Measurements from ENCODE around the gene TENM4. TPM values are rescaled to one million over a fixed set of nuclear protein-coding genes. Genes with fewer than 3 reads are reported as not detected.

The TENM4 gene
- total and polyA plus RNA-seq, 10 of the 15 experiments (the other 5 are each of a cell fraction or from before 2014, with no cell fraction given), result 0.03 to 0.12 (median 0.06) TPM; not detected in 7

DNA sequence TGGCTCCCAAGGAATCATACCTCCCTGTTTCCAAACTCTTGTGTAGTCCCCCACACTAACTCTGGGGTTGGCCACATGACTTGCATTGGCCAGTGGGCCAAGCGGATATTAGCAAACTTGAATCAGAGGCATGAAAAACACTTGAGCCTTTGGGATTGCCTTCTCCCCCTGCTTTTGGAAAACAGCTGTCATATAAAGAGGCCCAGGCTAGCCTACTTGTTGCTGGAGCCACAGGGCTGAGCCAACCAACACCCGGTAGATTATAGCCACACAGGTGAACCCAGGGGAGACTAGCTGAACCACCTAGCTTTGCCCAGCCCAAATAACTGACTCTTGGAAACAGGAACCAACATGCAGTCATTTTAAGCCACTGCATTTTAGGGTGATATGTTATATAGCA, 354.8 kb downstream of the TENM4 start:
- WGBS (ENCODE audit: insufficient coverage, insufficient replicate concordance, low lambda C conversion rate, missing lambda C conversion rate), result 94% methylated on average over 2 of the region's 2 CpGs
- H3K9ac ChIP-seq (ENCODE audit: control insufficient read depth, insufficient read depth, low read length), result no peak overlapping the region
- H4K20me1 ChIP-seq (ENCODE audit: control insufficient read depth, insufficient read depth), result no peaks in the 10 kb centered on the region
- no peaks in the 10 kb centered on the region for H3K36me3 ChIP-seq (ENCODE audit: control insufficient read depth in 2 of 2, insufficient read depth in 2 of 2, low read length in 1 of 2)
- ChIA-PET RAD21 (ENCODE audit: unreplicated experiment) (no interaction called here), SMC1A (ENCODE audit: uncharacterized antibody, unreplicated experiment) (interaction anchor here (0.6 to 2.6 kb wide), 2 partner anchors 14 to 1491 kb away, joined by 3 to 18 read pairs; no protein-coding TSS in a partner anchor), POLR2A (no interaction called here), CTCF (no interaction called here)
- ATAC-seq (no peak), FAIRE-seq (no peak), DNase-seq (ENCODE audit: low read depth, low spot score) (no peak)
- H3K27me3 ChIP-seq (replicated peaks in 1 of 2; ENCODE audit: control insufficient read depth in 2 of 2, insufficient read depth in 2 of 2, low read length in 1 of 2), result no peaks in the 10 kb centered on the region; a peak in 1 of 4 replicates
- no peak overlapping the region for H3K27ac ChIP-seq (ENCODE audit: control insufficient read depth, insufficient read depth)
- no peaks in the 10 kb centered on the region for H3K79me2 ChIP-seq (ENCODE audit: control insufficient read depth, insufficient read depth, low read length)
- no peak overlapping the region for H3K4me2 ChIP-seq (ENCODE audit: control insufficient read depth, insufficient read depth)
- BruUV-seq (replicated peaks), result no TSS peak
- in situ Hi-C loops (cut with MboI) (no loop called here), intact Hi-C loops (cut with micrococcal nuclease; ENCODE audit: unreplicated experiment) (no loop called here)
- no peaks in the 10 kb centered on the region for H3K9me3 ChIP-seq (replicated peaks; ENCODE audit: control insufficient read depth, insufficient read depth, low read length)
- no peak overlapping the region for H2AFZ ChIP-seq (ENCODE audit: control insufficient read depth, low read depth, low read length)
- TF ChIP-seq HDGF (IDR thresholded peaks at IDR 0.05) (no peak), SMC3 (IDR thresholded peaks at IDR 0.05; ENCODE audit: borderline replicate concordance, low read length) (no peak), FOXK2 (IDR thresholded peaks at IDR 0.05) (no peak), CBX5 (IDR thresholded peaks at IDR 0.05; ENCODE audit: low read depth) (no peak), SP1 (IDR thresholded peaks at IDR 0.05; ENCODE audit: low read depth, low read length) (no peak), IRF4 (IDR thresholded peaks at IDR 0.05; ENCODE audit: low read depth, low read length) (no peak), FOS (IDR thresholded peaks at IDR 0.05; ENCODE audit: borderline replicate concordance, extremely low read depth, insufficient read length) (no peak), POLR2AphosphoS2 (IDR thresholded peaks at IDR 0.05; ENCODE audit: low read depth, low read length) (no peak), NR2F1 (conservative IDR thresholded peaks at IDR 0.05) (no peak), MXI1 (IDR thresholded peaks at IDR 0.05; ENCODE audit: low read depth, low read length) (no peak), SMAD5 (IDR thresholded peaks at IDR 0.05; ENCODE audit: low read depth) (no peak), MYC (IDR thresholded peaks at IDR 0.05; ENCODE audit: insufficient read depth, insufficient read length, insufficient replicate concordance, low read length, severe bottlenecking) (no peak)
- TF ChIP-seq, protein P1, sequence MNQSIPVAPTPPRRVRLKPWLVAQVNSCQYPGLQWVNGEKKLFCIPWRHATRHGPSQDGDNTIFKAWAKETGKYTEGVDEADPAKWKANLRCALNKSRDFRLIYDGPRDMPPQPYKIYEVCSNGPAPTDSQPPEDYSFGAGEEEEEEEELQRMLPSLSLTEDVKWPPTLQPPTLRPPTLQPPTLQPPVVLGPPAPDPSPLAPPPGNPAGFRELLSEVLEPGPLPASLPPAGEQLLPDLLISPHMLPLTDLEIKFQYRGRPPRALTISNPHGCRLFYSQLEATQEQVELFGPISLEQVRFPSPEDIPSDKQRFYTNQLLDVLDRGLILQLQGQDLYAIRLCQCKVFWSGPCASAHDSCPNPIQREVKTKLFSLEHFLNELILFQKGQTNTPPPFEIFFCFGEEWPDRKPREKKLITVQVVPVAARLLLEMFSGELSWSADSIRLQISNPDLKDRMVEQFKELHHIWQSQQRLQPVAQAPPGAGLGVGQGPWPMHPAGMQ (IDR thresholded peaks at IDR 0.05; ENCODE audit: borderline replicate concordance), result no peak
- no peaks in the 10 kb centered on the region for H3K4me1 ChIP-seq (ENCODE audit: control insufficient read depth, insufficient read depth, low read length)
- H3K4me3 ChIP-seq, result no peak overlapping the region
